Measurements from ENCODE around the gene PFKFB2. TPM values are rescaled to one million over a fixed set of nuclear protein-coding genes. Genes with fewer than 3 reads are reported as not detected.
A peak's percentile ranks its signal among the peaks of the same experiment; 100 is the strongest.

PFKFB2 gene
- total RNA-seq, 1 experiment from 2014 or later: 28.0 TPM

GRCh38 chr1:207020709-207021107, 32.4 kb upstream of the PFKFB2 start:
- Histone ChIP-seq H3K9me3 (ENCODE audit: insufficient read depth, low read depth) (no peaks in the 10 kb centered on the region), H4K20me1 (ENCODE audit: insufficient read depth) (no peaks in the 10 kb centered on the region), H3K9me2 (ENCODE audit: insufficient read depth) (no peaks in the 10 kb centered on the region), H3K36me3 (ENCODE audit: low read depth) (no peaks in the 10 kb centered on the region), H3K4me2 (peak overlapping the region; percentile 46), H3K79me2 (ENCODE audit: low read depth) (0 out of 2 replicates have a peak, but pooled peaks cover 3% of the 10 kb centered on the region), H3K4me1 (replicated peaks; ENCODE audit: insufficient read depth) (peaks cover 58% of the 10 kb centered on the region), H2AFZ (no peak overlapping the region), H3K4me3 (no peak overlapping the region), H3K27ac (peak overlapping the region; percentile 64), H3F3A (ENCODE audit: insufficient read depth, low read depth) (peaks cover 14% of the 10 kb centered on the region; the same call in 1 of the 2 replicates), H3K27me3 (ENCODE audit: insufficient read depth, low read depth) (no peaks in the 10 kb centered on the region)
- POLR2A ChIA-PET (ENCODE audit: unreplicated experiment): interaction anchor here (0.6 to 3.0 kb wide), 8 partner anchors 8 to 735 kb away, joined by 4 to 36 read pairs (median 4); partner anchors contain the start of genes C1orf116 and PFKFB2
- no peak for TF ChIP-seq EZH2 (IDR thresholded peaks at IDR 0.05; ENCODE audit: low read depth)
- TF ChIP-seq CTCF (conservative IDR thresholded peaks at IDR 0.05): no peak
- TSS peak; percentile 60 for BruUV-seq (replicated peaks)
- CTCF ChIA-PET: interaction anchor here (0.6 to 3.0 kb wide), 6 partner anchors 12 to 497 kb away, joined by 3 to 11 read pairs (median 4); partner anchors contain the start of gene C1orf116
- DNase-seq: no peak
- intact Hi-C loops (cut with micrococcal nuclease; ENCODE audit: unreplicated experiment): loop anchor here (1.0 to 10.0 kb wide), 3 partner anchors 13 to 304 kb away; partner anchors contain the start of gene CD55

- POLR2A ChIA-PET (ENCODE audit: unreplicated experiment): interaction anchor here (0.6 to 3.0 kb wide), 7 partner anchors 8 to 300 kb away, joined by 3 to 36 read pairs (median 4); partner anchors contain the start of genes C1orf116 and PFKFB2
- H2AFZ ChIP-seq: no peak overlapping the region
- no peaks in the 10 kb centered on the region for H3K36me3 ChIP-seq (ENCODE audit: low read depth)
- CTCF ChIA-PET: interaction anchor here (0.6 to 3.0 kb wide), 5 partner anchors 11 to 409 kb away, joined by 3 to 11 read pairs (median 5); partner anchors contain the start of gene C1orf116
- BruUV-seq (replicated peaks): no TSS peak
- H3K79me2 ChIP-seq (ENCODE audit: low read depth): 0 out of 2 replicates have a peak, but pooled peaks cover 3% of the 10 kb centered on the region
- H3K4me1 ChIP-seq (replicated peaks; ENCODE audit: insufficient read depth): peaks cover 64% of the 10 kb centered on the region
- TF ChIP-seq EZH2 (IDR thresholded peaks at IDR 0.05; ENCODE audit: low read depth): no peak
- no peak for TF ChIP-seq CTCF (conservative IDR thresholded peaks at IDR 0.05)
- H3K4me3 ChIP-seq: no peak overlapping the region
- peak in 1 of 2 experiments; percentile 50 for DNase-seq
- H3K9me3 ChIP-seq (ENCODE audit: insufficient read depth, low read depth): no peaks in the 10 kb centered on the region
- H3F3A ChIP-seq (ENCODE audit: insufficient read depth, low read depth): peaks cover 20% of the 10 kb centered on the region
- H3K27me3 ChIP-seq (ENCODE audit: insufficient read depth, low read depth): no peaks in the 10 kb centered on the region
- H4K20me1 ChIP-seq (ENCODE audit: insufficient read depth): no peaks in the 10 kb centered on the region
- no peak overlapping the region; the same call in 1 of the 2 replicates for H3K4me2 ChIP-seq
- peak overlapping the region; percentile 64 for H3K27ac ChIP-seq
- no peaks in the 10 kb centered on the region for H3K9me2 ChIP-seq (ENCODE audit: insufficient read depth)
- intact Hi-C loops (cut with micrococcal nuclease; ENCODE audit: unreplicated experiment): loop anchor here (10.0 kb wide), 1 partner anchor 304 kb away; the partner anchor contains the start of gene CD55
Measured at GRCh38 chr1:207021139-207021861, 31.8 kb upstream of the PFKFB2 start.

GRCh38 chr1:207021876-207022596, 31.0 kb upstream of the PFKFB2 start:
- CTCF ChIA-PET: interaction anchor here (0.6 to 1.4 kb wide), 3 partner anchors 11 to 409 kb away, joined by 3 to 5 read pairs (median 4); partner anchors contain the start of gene C1orf116

More at GRCh38 chr1:207021876-207022596, 31.0 kb upstream of the PFKFB2 start:
- Histone ChIP-seq H3F3A (ENCODE audit: insufficient read depth, low read depth) (peaks cover 27% of the 10 kb centered on the region), H3K9me2 (ENCODE audit: insufficient read depth) (no peaks in the 10 kb centered on the region), H2AFZ (no peak overlapping the region), H3K27me3 (ENCODE audit: insufficient read depth, low read depth) (no peaks in the 10 kb centered on the region), H3K4me3 (no peak overlapping the region), H3K9me3 (ENCODE audit: insufficient read depth, low read depth) (no peaks in the 10 kb centered on the region), H3K4me1 (replicated peaks; ENCODE audit: insufficient read depth) (peaks cover 71% of the 10 kb centered on the region), H3K4me2 (no peak overlapping the region; the same call in 1 of the 2 replicates), H3K27ac (peak overlapping the region; percentile 64; the same call in 1 of the 2 replicates), H3K79me2 (ENCODE audit: low read depth) (0 out of 2 replicates have a peak, but pooled peaks cover 3% of the 10 kb centered on the region), H4K20me1 (ENCODE audit: insufficient read depth) (no peaks in the 10 kb centered on the region), H3K36me3 (ENCODE audit: low read depth) (no peaks in the 10 kb centered on the region)
- no TSS peak for BruUV-seq (replicated peaks)
- DNase-seq: no peak
- POLR2A ChIA-PET (ENCODE audit: unreplicated experiment): interaction anchor here (3.0 kb wide), 1 partner anchor 10 kb away, joined by 36 read pairs; the partner anchor contains the start of gene C1orf116
- intact Hi-C loops (cut with micrococcal nuclease; ENCODE audit: unreplicated experiment): loop anchor here (10.0 kb wide), 1 partner anchor 303 kb away; the partner anchor contains the start of gene CD55
- no peak for TF ChIP-seq CTCF (conservative IDR thresholded peaks at IDR 0.05)
- TF ChIP-seq EZH2 (IDR thresholded peaks at IDR 0.05; ENCODE audit: low read depth): no peak
